EH (cell line): ENCODE results near the gene NPEPL1.

Experiments
- DNase-seq: peaks from one replicate; pipeline ENCODE4 v3.0.0-alpha.2; 2015; ENCODE audit warnings: low read depth

The NPEPL1 gene

GRCh38 chr20:58658760-58659159 lies 33.8 kb upstream of the NPEPL1 start:
- DNase-seq, result no peak

GRCh38 chr20:58659841-58660240 lies 32.8 kb upstream of the NPEPL1 start:
- no peak for DNase-seq

- DNase-seq, result no peak
Measured at GRCh38 chr20:58660855-58661597, 31.6 kb upstream of the NPEPL1 start.

GRCh38 chr20:58661598-58662473 lies 30.8 kb upstream of the NPEPL1 start:
- no peak for DNase-seq

GRCh38 chr20:58664331-58664730 lies 28.3 kb upstream of the NPEPL1 start:
- no peak for DNase-seq

- no peak for DNase-seq
Measured at GRCh38 chr20:58664883-58665282, 27.7 kb upstream of the NPEPL1 start.

GRCh38 chr20:58665606-58666005 lies 27.0 kb upstream of the NPEPL1 start:
- DNase-seq, result no peak

- no peak for DNase-seq
Measured at GRCh38 chr20:58666702-58667101, 25.9 kb upstream of the NPEPL1 start.

GRCh38 chr20:58667975-58668374 lies 24.6 kb upstream of the NPEPL1 start:
- DNase-seq, result no peak

- no peak for DNase-seq
Measured at GRCh38 chr20:58668901-58669286, 23.7 kb upstream of the NPEPL1 start.

- DNase-seq, result no peak
Measured at GRCh38 chr20:58669287-58670006, 23.2 kb upstream of the NPEPL1 start.

GRCh38 chr20:58670102-58670501 lies 22.5 kb upstream of the NPEPL1 start:
- peak; percentile 43 for DNase-seq

GRCh38 chr20:58670659-58671058 lies 21.9 kb upstream of the NPEPL1 start:
- no peak for DNase-seq

- DNase-seq, result no peak
Measured at GRCh38 chr20:58673119-58673518, 19.5 kb upstream of the NPEPL1 start.

GRCh38 chr20:58675146-58675584 lies 17.4 kb upstream of the NPEPL1 start:
- no peak for DNase-seq

- DNase-seq, result no peak
Measured at GRCh38 chr20:58675641-58676040, 17.0 kb upstream of the NPEPL1 start.

GRCh38 chr20:58676161-58676560 lies 16.4 kb upstream of the NPEPL1 start:
- DNase-seq, result no peak

GRCh38 chr20:58677079-58677604 lies 15.5 kb upstream of the NPEPL1 start:
- DNase-seq, result no peak

GRCh38 chr20:58677808-58678207 lies 14.8 kb upstream of the NPEPL1 start:
- DNase-seq, result no peak

- DNase-seq, result no peak
Measured at GRCh38 chr20:58678806-58679205, 13.8 kb upstream of the NPEPL1 start.

GRCh38 chr20:58682656-58683531 lies 9.7 kb upstream of the NPEPL1 start:
- peak; percentile 47 for DNase-seq
